ENCODE results near the gene NOD2. TPM values are rescaled to one million over a fixed set of nuclear protein-coding genes. Genes with fewer than 3 reads are reported as not detected.

Gene NOD2
- total and polyA plus RNA-seq, 2 of the 13 experiments (the other 11 are each of a cell fraction or from before 2014, with no cell fraction given) = 0.27 to 0.81 TPM

DNA sequence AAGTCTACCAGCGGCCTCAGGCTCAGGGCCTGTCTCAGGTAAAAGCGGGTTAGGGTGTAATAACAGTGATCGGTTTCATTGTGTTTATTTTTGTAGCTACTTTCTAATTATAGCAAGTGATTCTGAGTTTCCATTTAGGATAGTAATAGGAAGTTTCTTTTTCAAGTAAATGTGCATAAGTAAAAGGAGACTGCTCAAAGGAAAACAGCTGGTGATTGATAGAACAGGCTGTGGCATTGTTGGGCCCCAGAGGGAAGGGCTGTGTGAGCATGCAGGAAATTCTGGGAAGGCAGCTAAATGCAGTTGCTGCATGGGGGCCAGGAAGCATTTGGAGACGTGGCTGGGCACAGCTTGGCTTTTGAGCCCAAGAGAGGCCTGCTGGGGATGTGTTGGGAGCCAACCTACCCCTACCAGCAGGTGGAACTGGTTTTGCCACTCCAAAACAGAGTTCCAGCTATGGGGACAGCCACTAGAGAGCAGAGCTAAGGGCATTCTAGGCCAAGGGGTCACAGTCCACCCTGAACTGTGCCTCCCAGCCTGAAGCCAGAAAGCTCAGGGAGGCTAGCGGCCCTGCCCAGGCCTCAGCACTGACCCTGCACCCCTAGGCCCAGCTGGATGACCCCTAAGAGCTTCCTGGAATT lies 24.9 kb upstream of the NOD2 start (continued):
- TF ChIP-seq, protein P1, sequence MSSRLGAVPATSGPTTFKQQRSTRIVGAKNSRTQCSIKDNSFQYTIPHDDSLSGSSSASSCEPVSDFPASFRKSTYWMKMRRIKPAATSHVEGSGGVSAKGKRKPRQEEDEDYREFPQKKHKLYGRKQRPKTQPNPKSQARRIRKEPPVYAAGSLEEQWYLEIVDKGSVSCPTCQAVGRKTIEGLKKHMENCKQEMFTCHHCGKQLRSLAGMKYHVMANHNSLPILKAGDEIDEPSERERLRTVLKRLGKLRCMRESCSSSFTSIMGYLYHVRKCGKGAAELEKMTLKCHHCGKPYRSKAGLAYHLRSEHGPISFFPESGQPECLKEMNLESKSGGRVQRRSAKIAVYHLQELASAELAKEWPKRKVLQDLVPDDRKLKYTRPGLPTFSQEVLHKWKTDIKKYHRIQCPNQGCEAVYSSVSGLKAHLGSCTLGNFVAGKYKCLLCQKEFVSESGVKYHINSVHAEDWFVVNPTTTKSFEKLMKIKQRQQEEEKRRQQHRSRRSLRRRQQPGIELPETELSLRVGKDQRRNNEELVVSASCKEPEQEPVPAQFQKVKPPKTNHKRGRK (CRISPR knock-in tag; IDR thresholded peaks at IDR 0.05) = no peak
- TF ChIP-seq STAG1 (CRISPR knock-in tag; IDR thresholded peaks at IDR 0.05) (peak; percentile 52), SNRNP70 (IDR thresholded peaks at IDR 0.05; ENCODE audit: low read depth, low read length) (no peak), FOSL2 (CRISPR knock-in tag; IDR thresholded peaks at IDR 0.05) (0 out of 2 replicates have a peak, but pooled peaks have one; percentile 14), ZNF776 (CRISPR knock-in tag; IDR thresholded peaks at IDR 0.05) (no peak), ZNF446 (CRISPR knock-in tag; IDR thresholded peaks at IDR 0.05) (no peak), ERF (CRISPR knock-in tag; IDR thresholded peaks at IDR 0.05) (no peak), SRF (IDR thresholded peaks at IDR 0.05; ENCODE audit: low read depth, low read length) (no peak), RARG (CRISPR knock-in tag; IDR thresholded peaks at IDR 0.05; ENCODE audit: low read depth) (no peak), CBX1 (IDR thresholded peaks at IDR 0.05; ENCODE audit: low read depth) (no peak), ZNF367 (CRISPR knock-in tag; IDR thresholded peaks at IDR 0.05; ENCODE audit: borderline replicate concordance) (no peak), ZNF329 (CRISPR knock-in tag; IDR thresholded peaks at IDR 0.05; ENCODE audit: low read depth) (no peak), ASH2L (IDR thresholded peaks at IDR 0.05; ENCODE audit: insufficient read length, low read depth, low read length) (no peak), ZFP36 (IDR thresholded peaks at IDR 0.05; ENCODE audit: borderline replicate concordance, low read depth, low read length, partially characterized antibody) (no peak), RORA (CRISPR knock-in tag; IDR thresholded peaks at IDR 0.05) (no peak), KLF6 (CRISPR knock-in tag; IDR thresholded peaks at IDR 0.05) (no peak), WIZ (CRISPR knock-in tag; IDR thresholded peaks at IDR 0.05) (no peak), ZNF629 (CRISPR knock-in tag; conservative IDR thresholded peaks at IDR 0.05) (0 out of 2 replicates have a peak, but pooled peaks have one; percentile 30), SAP130 (CRISPR knock-in tag; IDR thresholded peaks at IDR 0.05; ENCODE audit: low read depth) (no peak), NR2C2 (CRISPR knock-in tag; IDR thresholded peaks at IDR 0.05; ENCODE audit: borderline replicate concordance) (no peak), ATM (IDR thresholded peaks at IDR 0.05; ENCODE audit: borderline replicate concordance) (no peak), TOE1 (CRISPR knock-in tag; IDR thresholded peaks at IDR 0.05) (no peak)
- TF ChIP-seq, protein P2, sequence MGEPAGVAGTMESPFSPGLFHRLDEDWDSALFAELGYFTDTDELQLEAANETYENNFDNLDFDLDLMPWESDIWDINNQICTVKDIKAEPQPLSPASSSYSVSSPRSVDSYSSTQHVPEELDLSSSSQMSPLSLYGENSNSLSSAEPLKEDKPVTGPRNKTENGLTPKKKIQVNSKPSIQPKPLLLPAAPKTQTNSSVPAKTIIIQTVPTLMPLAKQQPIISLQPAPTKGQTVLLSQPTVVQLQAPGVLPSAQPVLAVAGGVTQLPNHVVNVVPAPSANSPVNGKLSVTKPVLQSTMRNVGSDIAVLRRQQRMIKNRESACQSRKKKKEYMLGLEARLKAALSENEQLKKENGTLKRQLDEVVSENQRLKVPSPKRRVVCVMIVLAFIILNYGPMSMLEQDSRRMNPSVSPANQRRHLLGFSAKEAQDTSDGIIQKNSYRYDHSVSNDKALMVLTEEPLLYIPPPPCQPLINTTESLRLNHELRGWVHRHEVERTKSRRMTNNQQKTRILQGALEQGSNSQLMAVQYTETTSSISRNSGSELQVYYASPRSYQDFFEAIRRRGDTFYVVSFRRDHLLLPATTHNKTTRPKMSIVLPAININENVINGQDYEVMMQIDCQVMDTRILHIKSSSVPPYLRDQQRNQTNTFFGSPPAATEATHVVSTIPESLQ (CRISPR knock-in tag; conservative IDR thresholded peaks at IDR 0.05) = no peak
- TF ChIP-seq, protein P3, sequence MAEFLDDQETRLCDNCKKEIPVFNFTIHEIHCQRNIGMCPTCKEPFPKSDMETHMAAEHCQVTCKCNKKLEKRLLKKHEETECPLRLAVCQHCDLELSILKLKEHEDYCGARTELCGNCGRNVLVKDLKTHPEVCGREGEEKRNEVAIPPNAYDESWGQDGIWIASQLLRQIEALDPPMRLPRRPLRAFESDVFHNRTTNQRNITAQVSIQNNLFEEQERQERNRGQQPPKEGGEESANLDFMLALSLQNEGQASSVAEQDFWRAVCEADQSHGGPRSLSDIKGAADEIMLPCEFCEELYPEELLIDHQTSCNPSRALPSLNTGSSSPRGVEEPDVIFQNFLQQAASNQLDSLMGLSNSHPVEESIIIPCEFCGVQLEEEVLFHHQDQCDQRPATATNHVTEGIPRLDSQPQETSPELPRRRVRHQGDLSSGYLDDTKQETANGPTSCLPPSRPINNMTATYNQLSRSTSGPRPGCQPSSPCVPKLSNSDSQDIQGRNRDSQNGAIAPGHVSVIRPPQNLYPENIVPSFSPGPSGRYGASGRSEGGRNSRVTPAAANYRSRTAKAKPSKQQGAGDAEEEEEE (CRISPR knock-in tag; IDR thresholded peaks at IDR 0.05; ENCODE audit: borderline replicate concordance) = no peak

Measured in HepG2 (cell line).